ENCODE results near the gene EXT2. TPM values are rescaled to one million over a fixed set of nuclear protein-coding genes. Genes with fewer than 3 reads are reported as not detected.

EXT2 gene
- total RNA-seq, 1 donor from 2014 or later, result 26.1 TPM

DNA sequence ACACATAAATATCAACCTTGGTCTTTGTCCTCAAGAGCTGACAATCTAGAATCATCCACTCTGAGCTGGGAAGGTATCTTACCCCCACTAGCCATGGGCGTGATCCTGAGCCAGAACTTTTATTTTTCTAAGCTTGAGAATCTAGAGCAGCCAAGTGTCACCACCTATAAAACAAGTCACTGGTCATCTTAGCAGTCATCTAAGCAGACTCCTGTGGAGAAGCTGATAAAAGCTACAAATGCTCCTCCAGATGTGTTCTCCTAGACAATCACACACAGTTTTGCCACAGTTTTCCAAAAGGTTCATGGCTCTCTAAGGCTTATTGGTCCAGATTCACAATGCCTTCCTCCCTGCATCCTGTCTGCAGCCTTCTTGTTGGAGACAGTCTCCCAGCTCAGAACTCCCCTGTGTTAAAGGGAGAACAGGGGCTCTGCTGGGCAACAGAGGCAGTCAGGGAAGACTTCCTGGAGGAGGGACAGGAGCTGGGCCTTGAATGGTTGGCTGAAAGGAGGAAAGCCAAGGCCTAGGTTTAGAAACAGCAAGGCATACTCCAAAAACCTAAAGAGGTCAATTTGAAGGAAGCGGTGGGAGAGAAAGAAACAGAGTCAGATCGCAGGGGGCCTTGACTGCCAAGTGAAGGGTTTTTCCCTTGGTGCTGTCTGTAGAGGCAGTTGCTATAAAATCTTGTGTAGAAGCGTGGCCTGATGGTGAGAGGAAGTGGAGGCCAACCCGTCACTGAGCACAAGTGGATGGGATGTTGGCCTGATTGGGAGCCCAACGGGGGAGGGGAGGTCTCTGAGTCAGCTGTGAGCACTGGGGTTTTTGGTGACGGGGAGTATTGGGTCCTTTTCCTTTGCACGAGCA, 172.5 kb downstream of the EXT2 start:
- intact Hi-C loops (cut with DNase I), result no loop called here
- DNase-seq (no peak), ATAC-seq (ENCODE audit: poor library complexity) (no peak)

DNA sequence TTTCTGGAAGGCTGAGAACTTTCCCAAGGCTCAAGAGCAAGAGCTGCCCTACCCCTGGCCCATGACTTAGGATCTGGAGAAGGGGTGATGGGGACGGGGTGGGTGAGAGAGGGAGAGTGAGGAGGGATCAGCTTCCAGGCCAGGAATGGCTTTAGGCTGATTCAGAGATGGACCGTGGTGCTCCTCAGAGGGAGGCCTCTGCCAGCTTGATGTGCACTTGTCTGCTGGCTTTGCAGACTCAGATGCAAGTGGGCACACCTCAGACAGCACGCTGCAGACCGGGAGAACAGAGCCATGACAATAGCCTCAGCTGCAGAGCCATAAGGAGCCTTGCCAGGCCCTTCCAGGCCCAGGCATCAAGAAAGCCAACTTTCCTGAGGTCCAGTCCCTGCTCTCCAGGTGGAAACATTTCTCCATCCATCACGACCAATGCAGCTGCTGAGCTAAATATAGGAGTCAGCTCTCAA, 173.2 kb downstream of the EXT2 start:
- no peak for ATAC-seq (ENCODE audit: poor library complexity)
- no peak for DNase-seq
- intact Hi-C loops (cut with DNase I), result no loop called here

DNA sequence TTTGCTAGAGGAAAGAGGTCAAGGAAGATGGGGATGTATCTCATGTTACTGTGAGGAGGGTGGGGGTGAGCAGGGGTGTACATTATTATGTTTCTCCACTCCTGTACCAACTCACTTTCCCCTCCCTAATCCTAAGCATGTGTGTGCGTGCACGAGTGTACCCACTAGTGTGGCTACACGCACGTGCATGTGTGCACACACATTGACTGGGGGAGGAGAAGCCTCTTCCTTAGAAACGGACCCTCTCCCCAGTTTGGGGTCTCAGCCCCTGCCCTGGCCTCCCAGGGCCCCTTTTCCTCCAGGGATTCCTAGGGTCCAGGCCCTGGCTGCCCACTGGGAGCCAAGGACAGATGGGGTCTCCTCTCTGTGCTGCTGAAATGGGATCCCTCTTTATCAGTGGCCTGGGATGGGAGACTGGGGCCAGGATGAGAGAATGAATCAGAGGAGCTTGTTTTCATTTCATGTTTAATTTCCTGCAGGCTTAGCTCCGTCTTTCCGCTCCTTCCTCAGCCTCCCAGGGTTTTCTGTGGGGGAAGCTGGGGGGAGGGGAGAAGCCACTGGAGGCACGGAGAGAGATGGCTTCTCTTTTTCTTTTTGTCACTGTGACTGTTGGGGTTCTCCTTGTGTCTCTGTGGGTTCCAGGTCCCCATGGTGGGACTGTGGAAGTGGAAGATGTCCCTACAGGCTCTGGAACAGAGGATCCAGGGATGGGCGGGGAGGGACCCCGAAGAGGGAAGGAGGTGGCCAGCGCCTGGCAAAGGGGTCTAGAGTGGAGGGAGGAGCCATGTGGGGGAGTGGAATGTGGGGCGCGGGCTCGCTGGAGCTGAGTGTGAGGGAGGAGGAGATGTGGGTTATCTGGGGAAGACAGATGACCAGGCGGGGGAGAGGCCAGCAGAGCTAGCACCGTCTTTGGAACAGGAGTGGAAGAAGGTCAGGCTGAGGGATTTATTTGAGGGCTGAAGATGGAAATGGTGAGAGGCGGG, 174.2 kb downstream of the EXT2 start:
- intact Hi-C loops (cut with DNase I), result no loop called here
- ATAC-seq (ENCODE audit: poor library complexity) (peak; percentile 22), DNase-seq (no peak)

DNA sequence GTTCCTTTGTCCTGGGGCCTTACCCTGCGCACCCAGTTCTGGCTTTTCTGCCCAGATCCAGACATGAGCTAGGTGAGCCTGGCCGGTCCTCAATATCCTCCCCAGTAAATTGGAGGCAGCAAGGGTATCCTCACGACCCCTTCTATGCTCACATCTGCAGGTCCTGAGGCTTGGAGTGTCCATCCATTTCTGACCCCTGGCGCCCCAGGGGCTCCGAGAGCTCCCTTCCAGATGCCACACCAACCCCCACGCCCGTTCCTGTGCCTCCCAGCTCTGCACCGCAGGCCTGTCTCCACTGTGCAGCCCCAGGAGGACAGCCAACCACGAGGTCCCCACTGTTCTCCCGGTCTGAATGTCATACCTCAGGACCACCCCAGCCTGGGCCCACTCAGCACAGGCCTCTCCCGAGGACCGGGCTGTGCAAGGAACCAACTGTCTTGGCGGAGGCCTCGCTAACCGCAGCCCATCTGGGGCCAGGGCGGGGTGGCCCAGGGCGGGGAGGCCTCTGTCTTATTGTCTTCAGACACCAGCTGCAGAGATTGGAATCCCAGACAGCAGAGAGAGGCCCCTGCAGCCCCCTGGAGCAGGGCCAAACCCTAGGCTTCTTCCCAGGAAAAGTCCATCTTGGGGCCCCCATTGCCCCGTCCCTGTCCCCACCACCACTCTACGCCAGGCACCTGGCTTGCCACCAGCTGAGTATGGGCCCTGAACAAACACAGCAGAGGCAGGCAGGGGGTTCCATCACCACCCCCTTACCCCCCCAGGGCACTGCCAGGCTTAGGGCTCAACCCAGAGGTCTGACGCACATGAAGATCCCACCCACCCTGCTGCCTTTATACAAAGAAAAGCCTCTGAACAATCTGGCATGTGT, 175.2 kb downstream of the EXT2 start:
- DNase-seq (no peak), ATAC-seq (ENCODE audit: poor library complexity) (no peak)
- intact Hi-C loops (cut with DNase I), result no loop called here

DNA sequence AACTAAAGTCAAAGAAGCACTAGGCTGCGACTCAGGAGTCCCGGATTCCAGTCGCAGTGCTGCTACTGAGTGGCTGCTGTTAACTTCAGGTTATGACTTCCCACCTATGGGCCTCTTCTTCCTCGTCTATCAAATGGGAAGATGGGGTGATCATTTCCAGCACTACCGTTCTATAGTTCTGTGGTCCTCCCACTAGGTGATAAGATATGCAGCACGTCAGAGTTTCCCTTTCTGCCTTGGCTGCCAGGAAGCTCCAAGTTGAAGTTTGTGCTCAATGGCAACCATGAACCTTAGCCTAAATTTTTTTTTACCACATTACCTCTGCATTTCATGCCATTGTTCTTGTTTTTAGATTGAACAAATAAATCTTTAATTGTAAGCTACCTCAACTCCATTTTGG, 175.8 kb downstream of the EXT2 start:
- intact Hi-C loops (cut with DNase I), result no loop called here
- DNase-seq (no peak), ATAC-seq (ENCODE audit: poor library complexity) (no peak)

DNA sequence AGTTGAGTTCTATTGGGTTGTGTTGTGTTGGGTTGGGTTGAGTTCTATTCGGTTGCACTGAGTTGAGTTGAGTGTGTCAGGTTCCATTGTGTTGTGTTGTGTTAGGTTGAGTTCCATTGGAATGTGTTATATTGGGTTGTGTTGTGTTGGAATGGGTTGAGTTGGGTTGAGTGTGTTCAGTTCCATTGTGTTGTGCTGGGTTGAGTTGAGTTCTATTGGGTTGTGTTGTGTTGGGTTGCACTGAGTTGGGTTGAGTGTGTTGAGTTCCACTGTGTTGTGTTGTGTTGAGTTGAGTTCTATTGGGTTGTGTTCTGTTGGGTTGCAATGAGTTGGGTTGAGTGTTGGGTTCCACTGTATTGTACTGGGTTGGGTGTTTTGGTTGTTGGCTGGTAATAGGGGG, 178.9 kb downstream of the EXT2 start:
- DNase-seq (no peak), ATAC-seq (ENCODE audit: poor library complexity) (no peak)
- intact Hi-C loops (cut with DNase I), result no loop called here

DNA sequence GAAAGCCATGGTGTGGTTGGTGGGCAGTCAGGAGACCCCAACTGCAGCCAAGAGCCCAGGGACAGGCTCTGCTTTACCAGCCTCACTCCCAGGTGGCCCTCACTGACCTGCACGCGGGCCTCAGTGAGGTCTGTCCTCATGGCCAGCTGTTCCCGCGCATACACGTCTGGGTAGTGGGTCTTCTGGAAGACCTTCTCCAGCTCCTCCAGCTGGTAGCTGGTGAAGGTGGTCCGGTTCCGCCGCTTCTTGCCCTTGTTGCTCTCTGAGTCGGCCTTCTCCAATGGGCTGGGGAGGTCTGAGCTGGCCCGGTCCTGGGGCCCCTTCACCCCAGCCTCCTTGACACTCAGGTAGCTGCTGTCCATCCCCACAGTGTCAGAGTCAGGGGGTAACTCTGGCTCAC, 179.8 kb downstream of the EXT2 start:
- DNase-seq (no peak), ATAC-seq (ENCODE audit: poor library complexity) (no peak)
- intact Hi-C loops (cut with DNase I), result no loop called here

DNA sequence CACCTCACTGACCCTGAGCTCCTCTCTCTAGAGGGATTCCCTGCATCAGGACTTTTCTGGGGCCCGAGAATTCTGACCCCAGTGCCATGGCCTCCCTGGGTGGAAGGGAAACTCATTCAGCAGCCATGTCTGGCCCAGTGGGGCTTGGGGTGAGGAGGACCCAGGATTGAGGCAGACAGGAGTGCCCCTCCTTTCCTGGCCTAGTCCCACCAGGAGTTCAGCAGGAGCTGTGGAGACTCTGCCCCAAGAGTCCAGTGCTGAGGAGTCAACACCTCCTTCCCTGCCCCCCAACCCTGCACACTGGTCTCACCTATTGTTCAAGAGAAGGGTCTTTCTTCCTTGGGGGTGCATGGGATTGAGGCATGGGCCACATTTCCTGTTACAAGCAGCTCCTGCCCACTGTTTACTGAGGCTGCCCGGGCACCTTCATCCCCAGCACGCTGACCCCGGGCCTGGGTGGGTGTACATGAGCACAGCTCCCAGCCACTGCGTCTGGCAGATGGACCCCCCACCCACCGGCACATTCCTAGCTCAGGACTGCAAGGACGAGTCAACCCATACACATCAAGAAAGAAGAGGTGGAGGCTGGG, 180.6 kb downstream of the EXT2 start:
- no peak for ATAC-seq (ENCODE audit: poor library complexity)
- DNase-seq, result no peak
- intact Hi-C loops (cut with DNase I), result no loop called here

DNA sequence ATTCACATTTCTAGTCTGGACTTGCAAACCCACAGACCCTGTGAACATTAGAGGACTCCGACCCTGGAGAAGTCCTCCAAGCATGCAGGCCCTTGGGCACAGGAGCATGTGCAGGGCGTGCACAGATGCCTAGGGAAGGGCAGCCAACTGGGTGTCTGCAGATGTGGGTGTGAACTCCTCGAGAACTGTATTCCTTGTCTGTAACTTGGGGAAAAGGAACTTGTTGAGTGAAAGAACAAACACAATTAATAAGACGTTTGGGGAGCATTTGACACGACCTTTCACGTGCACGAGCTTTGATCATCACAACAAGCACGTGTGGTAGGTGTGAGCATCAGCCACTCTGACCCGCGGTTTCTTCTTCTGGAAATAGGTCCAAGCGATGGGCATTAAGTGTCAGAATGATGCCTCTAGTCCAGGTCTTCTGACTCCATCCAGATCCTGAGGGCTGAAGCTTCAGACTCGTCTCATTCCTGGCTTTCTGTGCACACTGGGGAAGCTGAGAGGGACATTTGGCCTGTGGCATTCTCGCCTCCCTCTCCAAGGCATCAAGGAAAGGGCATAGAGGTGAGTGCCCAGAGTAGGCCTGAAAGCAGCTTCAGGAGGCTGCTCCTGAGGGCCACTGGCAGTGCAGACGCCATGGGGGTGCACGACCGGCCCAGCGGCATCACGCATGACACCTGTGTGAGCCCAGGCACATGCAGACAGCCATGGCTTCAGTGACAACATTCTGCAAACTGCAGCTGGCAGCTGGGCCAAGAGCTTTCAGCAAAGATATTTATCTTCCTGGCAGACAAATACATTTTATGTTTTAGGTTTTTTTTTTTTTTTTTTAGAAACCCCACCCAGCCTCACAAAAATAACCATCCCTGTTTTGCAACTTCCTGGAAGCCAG, 182.0 kb downstream of the EXT2 start:
- intact Hi-C loops (cut with DNase I), result no loop called here
- no peak for DNase-seq
- no peak for ATAC-seq (ENCODE audit: poor library complexity)

DNA sequence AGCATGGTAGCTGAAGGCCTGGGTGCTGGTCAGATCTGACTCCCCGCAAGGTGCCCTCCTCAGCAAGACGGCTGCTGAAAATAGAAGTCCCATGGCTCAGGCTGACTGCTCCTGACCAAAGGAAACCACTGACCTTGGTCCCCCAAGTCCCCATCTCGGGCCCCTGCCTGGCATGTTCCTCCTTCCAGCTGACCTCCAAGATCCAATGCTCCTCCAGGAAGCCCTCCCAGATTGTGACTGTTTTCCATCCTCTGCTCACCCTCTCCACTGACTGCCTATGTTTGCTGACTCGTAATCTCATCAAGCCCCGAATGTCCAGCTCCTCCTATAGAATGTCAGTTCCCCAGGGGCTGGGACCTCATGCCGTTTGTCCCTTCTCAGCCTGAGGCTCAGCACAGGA, 184.0 kb downstream of the EXT2 start:
- ATAC-seq (ENCODE audit: poor library complexity) (no peak), DNase-seq (no peak)
- intact Hi-C loops (cut with DNase I), result no loop called here

DNA sequence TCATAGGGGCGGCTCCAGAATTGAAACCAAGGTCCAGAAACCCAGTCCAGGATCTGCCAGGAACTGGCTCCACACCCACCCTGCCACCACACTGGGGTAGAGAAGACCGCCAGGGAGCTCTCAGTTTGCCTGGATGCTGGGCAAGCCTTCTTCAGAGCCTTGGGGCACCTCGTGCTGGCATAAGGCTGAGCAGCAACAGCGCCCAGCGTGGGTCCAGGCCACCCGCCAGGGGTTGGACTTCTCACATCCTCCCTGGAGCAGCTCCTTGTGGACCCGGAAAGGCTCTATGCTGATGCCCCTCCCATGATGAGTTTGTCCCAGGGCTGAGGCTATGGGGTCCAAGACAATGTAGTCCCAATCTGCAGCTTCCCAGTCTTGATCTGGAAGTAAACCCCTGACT, 184.8 kb downstream of the EXT2 start:
- DNase-seq, result no peak
- ATAC-seq (ENCODE audit: poor library complexity), result no peak
- intact Hi-C loops (cut with DNase I), result no loop called here

DNA sequence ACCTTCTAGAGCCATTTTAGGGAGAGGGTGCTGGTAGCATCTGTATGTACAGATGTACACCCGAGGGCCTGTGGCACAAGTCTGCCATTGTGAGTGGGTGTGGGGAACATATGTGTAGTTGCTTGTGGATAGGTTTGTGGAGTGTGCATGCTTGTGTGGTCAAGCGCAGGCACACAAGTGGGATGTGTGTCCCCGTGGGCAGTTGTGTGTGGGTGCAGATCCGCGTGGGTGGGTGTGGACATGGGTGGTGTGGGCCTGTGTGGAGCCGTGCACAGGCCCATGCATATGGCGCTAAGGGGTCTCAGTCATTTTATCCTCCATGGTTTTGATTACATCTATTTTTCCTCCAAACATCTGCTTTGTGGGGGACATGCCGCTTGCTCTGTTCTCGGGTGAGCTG, 185.7 kb downstream of the EXT2 start:
- ATAC-seq (ENCODE audit: poor library complexity) (no peak), DNase-seq (no peak)
- intact Hi-C loops (cut with DNase I), result no loop called here

DNA sequence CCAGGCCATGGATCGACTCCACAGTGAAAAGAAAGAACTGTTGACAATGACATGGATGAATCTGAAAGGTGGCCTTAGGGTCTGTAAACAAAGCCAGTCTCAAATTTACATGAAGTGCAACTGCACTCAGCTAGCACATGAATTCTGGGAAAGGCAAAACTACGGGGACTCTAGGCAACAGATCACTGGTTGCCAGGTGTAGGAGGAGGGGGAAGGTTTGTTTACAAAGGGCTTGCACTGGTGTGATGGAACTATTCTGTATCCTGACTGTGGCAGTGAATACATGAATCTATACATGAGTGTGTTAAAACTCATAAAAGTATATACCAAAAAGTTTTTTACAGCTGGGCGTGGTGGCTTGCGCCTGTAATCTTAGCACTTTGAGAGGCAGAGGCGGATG, 187.1 kb downstream of the EXT2 start:
- DNase-seq, result no peak
- intact Hi-C loops (cut with DNase I), result no loop called here
- ATAC-seq (ENCODE audit: poor library complexity), result no peak

DNA sequence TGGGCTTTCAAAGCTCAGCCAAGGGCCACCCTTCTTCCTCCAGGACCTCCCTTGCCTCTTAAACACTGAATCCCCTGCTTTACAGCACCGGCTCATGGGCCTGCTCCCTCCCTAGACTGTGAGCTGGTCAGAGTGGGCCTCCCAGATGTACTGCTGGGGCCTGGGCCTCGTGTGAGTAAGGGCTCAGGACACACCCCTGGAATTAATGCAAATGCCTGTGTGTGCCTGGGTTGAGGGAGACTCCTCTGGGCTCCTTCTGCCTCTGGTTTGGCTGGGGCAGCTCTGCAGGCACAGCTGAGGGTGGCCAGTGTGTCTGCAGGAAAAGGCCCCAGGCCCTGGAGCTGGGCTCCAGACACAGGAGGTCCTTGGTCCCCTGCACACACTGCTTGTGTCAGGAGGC, 190.3 kb downstream of the EXT2 start:
- intact Hi-C loops (cut with DNase I), result loop anchor here (2.0 kb wide), 1 partner anchor 253 kb away; no protein-coding TSS in a partner anchor
- no peak for ATAC-seq (ENCODE audit: poor library complexity)
- DNase-seq, result no peak

DNA sequence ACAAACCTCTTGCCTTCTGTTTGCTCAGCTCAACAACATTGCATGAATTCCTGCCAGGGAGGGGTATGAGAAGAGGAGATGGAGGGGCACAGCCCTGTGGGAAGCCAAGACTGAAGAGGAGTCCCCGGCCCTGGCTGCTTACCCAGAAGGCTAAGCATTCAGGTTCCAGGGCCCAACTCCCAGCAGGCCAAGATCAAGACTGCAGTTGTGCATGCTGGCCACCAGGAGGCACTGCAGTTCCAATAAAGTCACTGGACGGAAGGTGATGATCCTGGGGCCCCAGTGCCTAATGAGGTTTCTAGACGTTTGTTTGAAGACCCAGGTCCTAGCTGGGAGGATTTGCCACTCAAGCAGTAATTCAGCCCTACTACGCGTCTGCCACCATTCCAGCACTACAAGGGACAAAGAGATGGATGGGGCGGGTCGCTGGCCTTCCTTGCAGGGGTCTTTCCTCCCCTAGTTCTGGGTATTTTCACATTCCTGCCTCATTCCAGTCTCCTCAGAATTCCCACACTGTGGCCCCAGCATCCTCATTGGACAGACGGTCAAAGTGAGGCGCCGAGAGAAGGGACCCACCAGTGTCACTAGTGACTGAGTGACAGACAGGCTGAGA, 190.9 kb downstream of the EXT2 start:
- DNase-seq (no peak), ATAC-seq (ENCODE audit: poor library complexity) (peak; percentile 77)
- intact Hi-C loops (cut with DNase I), result loop anchor here (2.0 kb wide), 1 partner anchor 252 kb away; no protein-coding TSS in a partner anchor

DNA sequence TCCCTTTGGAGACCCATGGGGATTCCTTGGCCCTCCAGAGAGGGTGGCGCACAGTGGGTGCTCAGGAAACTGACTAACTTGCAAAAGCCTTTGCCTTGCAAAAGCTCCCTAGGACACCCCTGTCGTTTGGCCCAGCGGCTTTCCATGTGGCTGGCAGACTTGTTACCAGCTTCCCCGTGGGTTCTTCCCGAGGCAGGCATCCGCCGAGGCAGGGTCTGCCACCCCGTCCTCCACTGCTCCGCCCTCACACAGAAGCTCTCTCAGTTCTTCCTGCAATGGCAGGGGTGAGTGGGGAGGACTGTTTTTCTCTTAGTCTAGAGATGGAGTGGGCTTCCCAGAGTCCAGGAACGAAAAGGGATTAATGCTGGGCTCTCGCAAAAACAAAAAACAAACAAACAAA, 191.4 kb downstream of the EXT2 start:
- intact Hi-C loops (cut with DNase I), result loop anchor here (2.0 kb wide), 1 partner anchor 252 kb away; no protein-coding TSS in a partner anchor
- no peak for ATAC-seq (ENCODE audit: poor library complexity)
- DNase-seq, result no peak

DNA sequence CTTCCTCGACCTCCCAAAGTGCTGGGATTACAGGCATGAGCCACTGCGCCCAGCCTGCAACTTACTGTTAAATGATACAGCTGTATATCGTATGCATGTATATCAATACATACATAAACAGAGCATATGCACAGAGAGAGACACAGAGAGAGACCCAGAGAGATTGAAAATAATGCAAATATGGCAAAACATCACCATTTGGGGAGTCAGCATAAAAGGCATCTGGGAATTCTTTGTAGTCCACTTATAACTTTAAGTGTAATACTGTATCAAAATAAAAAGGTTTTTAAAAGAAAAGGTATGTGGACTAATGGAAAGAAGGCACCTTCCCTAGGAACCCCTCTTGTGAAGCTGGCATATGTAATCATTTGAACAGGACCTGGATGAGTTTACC, 192.7 kb downstream of the EXT2 start:
- intact Hi-C loops (cut with DNase I), result no loop called here
- ATAC-seq (ENCODE audit: poor library complexity), result no peak
- no peak for DNase-seq

Measured in Right ventricle myocardium superior (tissue), 1 donor.